ENCODE results near the gene HBEGF. TPM values are rescaled to one million over a fixed set of nuclear protein-coding genes. Genes with fewer than 3 reads are reported as not detected.

HBEGF gene
- total and polyA plus RNA-seq, 2 donors (not counting 1 experiment from before 2014, with no cell fraction given), result 1.8 to 10.3 TPM

GRCh38 chr5:140299056-140299455 lies 47.3 kb downstream of the HBEGF start:
- H3K9ac ChIP-seq (ENCODE audit: insufficient read depth, low read length), result no peak overlapping the region
- no peaks in the 10 kb centered on the region for H3K27me3 ChIP-seq (ENCODE audit: control insufficient read depth, insufficient read depth, low read length)
- H3K27ac ChIP-seq (ENCODE audit: insufficient read depth, low read length), result peak overlapping the region; percentile 44
- H3K36me3 ChIP-seq (ENCODE audit: control insufficient read depth, insufficient read depth, low read length), result peaks cover 1% of the 10 kb centered on the region
- no peak overlapping the region for H3K4me3 ChIP-seq (replicated peaks in 1 of 4; ENCODE audit: control extremely low read depth in 1 of 4, insufficient read depth in 1 of 4, low read depth in 3 of 4, low read length in 4 of 4)
- TF ChIP-seq EZH2 (IDR thresholded peaks at IDR 0.05; ENCODE audit: low read length, missing control alignments) (no peak), CTCF (conservative IDR thresholded peaks at IDR 0.05 in 1 of 2, IDR thresholded peaks at IDR 0.05 in 1 of 2; ENCODE audit: low read depth in 1 of 2, low read length in 2 of 2) (no peak)
- H3K4me2 ChIP-seq (ENCODE audit: extremely low read depth, insufficient read depth, low read length), result peak overlapping the region; percentile 19
- H3K9me3 ChIP-seq (ENCODE audit: control insufficient read depth, insufficient read depth, low read depth, low read length), result no peaks in the 10 kb centered on the region
- H3K4me1 ChIP-seq (ENCODE audit: control insufficient read depth, extremely low read depth, insufficient read depth, low read length), result peaks cover 10% of the 10 kb centered on the region
- H4K20me1 ChIP-seq (ENCODE audit: control insufficient read depth, extremely low read depth, insufficient read depth, low read length), result no peaks in the 10 kb centered on the region
- DNase-seq (ENCODE audit: low read depth in 2 of 2), result no peak
- peaks cover 46% of the 10 kb centered on the region for H3K79me2 ChIP-seq (ENCODE audit: control insufficient read depth, insufficient read depth, low read length)
- H2AFZ ChIP-seq (ENCODE audit: low read length), result no peak overlapping the region

- no peaks in the 10 kb centered on the region for H4K20me1 ChIP-seq (ENCODE audit: control insufficient read depth, extremely low read depth, insufficient read depth, low read length)
- H3K79me2 ChIP-seq (ENCODE audit: control insufficient read depth, insufficient read depth, low read length), result peaks cover 53% of the 10 kb centered on the region
- H3K36me3 ChIP-seq (ENCODE audit: control insufficient read depth, insufficient read depth, low read length), result peaks cover 1% of the 10 kb centered on the region
- H3K9me3 ChIP-seq (ENCODE audit: control insufficient read depth, insufficient read depth, low read depth, low read length), result no peaks in the 10 kb centered on the region
- no peak overlapping the region for H3K9ac ChIP-seq (ENCODE audit: insufficient read depth, low read length)
- H2AFZ ChIP-seq (ENCODE audit: low read length), result no peak overlapping the region
- no peaks in the 10 kb centered on the region for H3K27me3 ChIP-seq (ENCODE audit: control insufficient read depth, insufficient read depth, low read length)
- peaks cover 13% of the 10 kb centered on the region for H3K4me1 ChIP-seq (ENCODE audit: control insufficient read depth, extremely low read depth, insufficient read depth, low read length)
- TF ChIP-seq CTCF (conservative IDR thresholded peaks at IDR 0.05 in 1 of 2, IDR thresholded peaks at IDR 0.05 in 1 of 2; ENCODE audit: low read depth in 1 of 2, low read length in 2 of 2), result no peak
- H3K4me2 ChIP-seq (ENCODE audit: extremely low read depth, insufficient read depth, low read length), result peak overlapping the region; percentile 26
- H3K27ac ChIP-seq (ENCODE audit: insufficient read depth, low read length), result no peak overlapping the region
- no peak overlapping the region for H3K4me3 ChIP-seq (replicated peaks in 1 of 4; ENCODE audit: control extremely low read depth in 1 of 4, insufficient read depth in 1 of 4, low read depth in 3 of 4, low read length in 4 of 4)
- DNase-seq (ENCODE audit: low read depth in 2 of 2), result peak; percentile 16 to 95
These were observed 48.2 kb downstream of the HBEGF start for GRCh38 chr5:140298183-140298601.

GRCh38 chr5:140297283-140297682 lies 49.1 kb downstream of the HBEGF start:
- H3K4me3 ChIP-seq (replicated peaks in 1 of 4; ENCODE audit: control extremely low read depth in 1 of 4, insufficient read depth in 1 of 4, low read depth in 3 of 4, low read length in 4 of 4), result no peak overlapping the region
- H3K27ac ChIP-seq (ENCODE audit: insufficient read depth, low read length), result no peak overlapping the region
- H3K4me2 ChIP-seq (ENCODE audit: extremely low read depth, insufficient read depth, low read length), result no peak overlapping the region
- no peaks in the 10 kb centered on the region for H3K27me3 ChIP-seq (ENCODE audit: control insufficient read depth, insufficient read depth, low read length)
- H3K79me2 ChIP-seq (ENCODE audit: control insufficient read depth, insufficient read depth, low read length), result peaks cover 54% of the 10 kb centered on the region
- TF ChIP-seq EZH2 (IDR thresholded peaks at IDR 0.05; ENCODE audit: low read length, missing control alignments) (no peak), CTCF (conservative IDR thresholded peaks at IDR 0.05 in 1 of 2, IDR thresholded peaks at IDR 0.05 in 1 of 2; ENCODE audit: low read depth in 1 of 2, low read length in 2 of 2) (no peak)
- H3K9ac ChIP-seq (ENCODE audit: insufficient read depth, low read length), result no peak overlapping the region
- no peaks in the 10 kb centered on the region for H4K20me1 ChIP-seq (ENCODE audit: control insufficient read depth, extremely low read depth, insufficient read depth, low read length)
- no peaks in the 10 kb centered on the region for H3K9me3 ChIP-seq (ENCODE audit: control insufficient read depth, insufficient read depth, low read depth, low read length)
- peaks cover 18% of the 10 kb centered on the region for H3K4me1 ChIP-seq (ENCODE audit: control insufficient read depth, extremely low read depth, insufficient read depth, low read length)
- no peak overlapping the region for H2AFZ ChIP-seq (ENCODE audit: low read length)
- no peak for DNase-seq (ENCODE audit: low read depth in 2 of 2)
- peaks cover 1% of the 10 kb centered on the region for H3K36me3 ChIP-seq (ENCODE audit: control insufficient read depth, insufficient read depth, low read length)
